HepG2 (cell line): Measurements from ENCODE around the gene HTRA2. TPM values are rescaled to one million over a fixed set of nuclear protein-coding genes. Genes with fewer than 3 reads are reported as not detected.

Experiments
- ATAC-seq: fragments of 200-7000 bp; cut with Tn5 transposase; 3 replicates; pipeline ENCODE4 v1.9.1; 2020; ENCODE audit warnings: mild to moderate bottlenecking, moderate library complexity
- BruUV-seq: library from RNA; stranded (reverse); fragments of 400-500 nt; replicated peaks from 2 replicates; lab custom pipeline; 2021; lab: Mats Ljungman, UMichigan
- CTCF ChIA-PET: fragments of 300-600 bp; formaldehyde crosslinking; extraction: SDS; loops from one replicate; lab custom pipeline; 2021; ENCODE audit warnings: low total read pairs, inconsistent platforms, low intra/inter-chr PET ratio; lab: Yijun Ruan, JAX
- POLR2A ChIA-PET: fragments of 350-600 bp; sonication (Branson Sonifier 250); formaldehyde crosslinking; loops from one replicate; lab custom pipeline; 2020; ENCODE audit warnings: antibody characterized with exemption, inconsistent platforms; lab: Yijun Ruan, JAX
- DNase-seq: peaks from one replicate; pipeline ENCODE4 v3.0.0-alpha.2; 2015; ENCODE audit warnings: low spot score
- FAIRE-seq: peaks from 3 replicates; lab custom pipeline; 2011; peaks lifted over from hg19 to GRCh38; lab: Jason Lieb, UNC
- H2AFZ ChIP-seq: one replicate; pipeline ENCODE4 v1.6.1; 2011; ENCODE audit warnings: low read length, inconsistent platforms
- H3K27ac ChIP-seq: fragments of 300-600 bp; 3 replicates; pipeline ENCODE4 v1.8.0; 2011; ENCODE audit warnings: mixed run types, mild to moderate bottlenecking, mixed read lengths, low read length, inconsistent platforms; ENCODE audit not compliant: insufficient read depth; ENCODE audit errors: extremely low read length
- H3K27me3 ChIP-seq, 2 experiments: fragments of 200-600 bp in 1 of 2; 2 replicates in 1 of 2; 3 replicates in 1 of 2; pipeline versions ENCODE4 v1.6.0 to v1.8.0; 2011; ENCODE audit warnings: low read length in 2 of 2, mild to moderate bottlenecking in 2 of 2, moderate library complexity in 2 of 2, inconsistent platforms in 1 of 2; ENCODE audit not compliant: insufficient read depth in 2 of 2, control insufficient read depth in 1 of 2
- H3K36me3 ChIP-seq, 2 experiments: fragments of 200-600 bp in 1 of 2; replicated peaks in 1 of 2; 2 replicates in 1 of 2; 3 replicates in 1 of 2; pipeline versions ENCODE4 v1.5.1 to v1.8.0; 2011; ENCODE audit warnings: low read length in 2 of 2, inconsistent platforms in 1 of 2; ENCODE audit not compliant: insufficient read depth in 2 of 2, control insufficient read depth in 1 of 2
- H3K4me1 ChIP-seq: 2 replicates; pipeline ENCODE4 v1.5.1; 2012; ENCODE audit warnings: low read length, inconsistent platforms; ENCODE audit not compliant: insufficient read depth
- H3K4me2 ChIP-seq: 2 replicates; pipeline ENCODE4 v1.6.0; 2011; ENCODE audit warnings: low read depth, low read length, inconsistent platforms
- H3K4me3 ChIP-seq, 3 experiments: fragments of 200-600 bp in 1 of 3; sonication (generic), shearing (Covaris generic) in 1 of 3; replicated peaks in 1 of 3; 2 replicates each; pipeline ENCODE4 v1.5.1; 2011 to 2016; ENCODE audit warnings: low read length in 3 of 3, inconsistent platforms in 2 of 3, low read depth in 2 of 3, mild to moderate bottlenecking in 2 of 3, control low read depth in 1 of 3, mixed read lengths in 1 of 3; ENCODE audit not compliant: insufficient read depth in 1 of 3
- H3K79me2 ChIP-seq: one replicate; pipeline ENCODE4 v1.6.1; 2011; ENCODE audit warnings: low read length, inconsistent platforms; ENCODE audit not compliant: insufficient read depth
- H3K9ac ChIP-seq: 2 replicates; pipeline ENCODE4 v1.6.0; 2011; ENCODE audit warnings: mild to moderate bottlenecking, low read depth, low read length, inconsistent platforms; ENCODE audit not compliant: insufficient read depth
- H3K9me3 ChIP-seq: 2 replicates; pipeline ENCODE4 v1.5.1; 2012; ENCODE audit warnings: mild to moderate bottlenecking, low read length
- H4K20me1 ChIP-seq: 2 replicates; pipeline ENCODE4 v1.6.0; 2011; ENCODE audit warnings: inconsistent platforms, mild to moderate bottlenecking, low read length, moderate library complexity; ENCODE audit not compliant: insufficient read depth
- ARNTL ChIP-seq: sonication (generic); formaldehyde crosslinking; IDR thresholded peaks from 2 replicates; pipeline ENCODE4 v1.4.0; 2020; ENCODE audit warnings: mild to moderate bottlenecking, missing genetic modification reagents
- E2F1 ChIP-seq: sonication (generic); formaldehyde crosslinking; IDR thresholded peaks from 2 replicates; pipeline ENCODE4 v1.5.0; 2020; ENCODE audit warnings: missing genetic modification reagents
- HCFC1 ChIP-seq: fragments of 150-350 bp; IDR thresholded peaks from 2 replicates; pipeline ENCODE4 v1.6.1; 2014; ENCODE audit warnings: low read depth, low read length
- HHEX ChIP-seq: IDR thresholded peaks from 2 replicates; pipeline ENCODE4 v1.6.1; 2016; ENCODE audit warnings: control low read depth
- HNF1A ChIP-seq, 2 experiments: sonication (generic) in 1 of 2; formaldehyde crosslinking in 1 of 2; IDR thresholded peaks; 2 replicates each; pipeline versions ENCODE4 v1.4.0 to v1.6.1; 2016 to 2020; ENCODE audit warnings: borderline replicate concordance in 1 of 2, low read depth in 1 of 2, mild to moderate bottlenecking in 1 of 2, missing genetic modification reagents in 1 of 2
- KAT7 ChIP-seq: IDR thresholded peaks from 2 replicates; pipeline ENCODE4 v1.6.1; 2018; ENCODE audit warnings: borderline replicate concordance, missing compliant biosample characterization
- MXD4 ChIP-seq: IDR thresholded peaks from 2 replicates; pipeline ENCODE4 v1.6.1; 2016; ENCODE audit warnings: mild to moderate bottlenecking, missing biosample characterization, missing genetic modification reagents
- ZBTB7A ChIP-seq: sonication (generic); formaldehyde crosslinking; IDR thresholded peaks from 2 replicates; pipeline ENCODE4 v1.8.0; 2022; ENCODE audit warnings: mild to moderate bottlenecking, missing genetic modification reagents
- ZNF333 ChIP-seq: sonication (generic); formaldehyde crosslinking; IDR thresholded peaks from 2 replicates; pipeline ENCODE4 v1.4.0; 2020; ENCODE audit warnings: mild to moderate bottlenecking, missing genetic modification reagents, borderline replicate concordance
- ZNF501 ChIP-seq: sonication (generic); formaldehyde crosslinking; IDR thresholded peaks from 2 replicates; pipeline ENCODE4 v1.5.1; 2020; ENCODE audit warnings: mild to moderate bottlenecking, moderate library complexity, missing genetic modification reagents
- ZNF660 ChIP-seq: sonication (generic); formaldehyde crosslinking; IDR thresholded peaks from 2 replicates; pipeline ENCODE4 v1.5.1; 2020; ENCODE audit warnings: mild to moderate bottlenecking, low read depth, missing genetic modification reagents, borderline replicate concordance
- WGBS: methylation state at CpG from one replicate; pipeline ENCODE4 v1.1.6; 2017; ENCODE audit warnings: low lambda C conversion rate; 5-methylcytosine and 5-hydroxymethylcytosine counted together
- in situ Hi-C: cut with HindIII; loops from 2 replicates; pipeline ENCODE4 v1.10.0; 2017; ENCODE audit warnings: low pct_unique_long_range_greater_than_20kb; ENCODE audit not compliant: extremely low pct_ligation_motif_present
- intact Hi-C: fragments of 100-400 bp; cut with micrococcal nuclease; formaldehyde crosslinking; loops from one replicate; pipeline ENCODE4 v1.10.0; 2022; ENCODE audit not compliant: unreplicated experiment
- polyA plus RNA-seq, 8 experiments: library from polyadenylated mRNA; depleted of rRNA in 3 of 8; stranded (reverse) in 7 of 8; unstranded in 1 of 8; fragments of >200 nt; fragmentation: Illumina TruSeq in 4 of 8; extraction: Trizol in 4 of 8; gene quantifications; 2 replicates each; pipeline versions ENCODE4 v1.2.1 to v1.2.3, GENCODE V29; 2011 to 2016; ENCODE audit warnings: low read depth in 4 of 8, missing spikeins in 1 of 8, mixed read lengths in 1 of 8; ENCODE audit not compliant: insufficient read depth in 1 of 8
- total RNA-seq, 5 experiments: library from RNA; depleted of rRNA; stranded (reverse); fragments of >200 nt; fragmentation: Illumina TruSeq; extraction: Trizol; gene quantifications; 2 replicates each; pipeline ENCODE4 v1.2.3, GENCODE V29; 2016; ENCODE audit warnings: low read depth in 1 of 5
- TF ChIP-seq, protein P1 (sequence below): sonication (generic); formaldehyde crosslinking; IDR thresholded peaks from 2 replicates; pipeline ENCODE4 v1.4.0; 2020; ENCODE audit warnings: mild to moderate bottlenecking, low read depth, missing genetic modification reagents
- TF ChIP-seq, protein P2 (sequence below): sonication (generic); formaldehyde crosslinking; IDR thresholded peaks from 2 replicates; pipeline ENCODE4 v1.8.1; 2023; ENCODE audit warnings: mild to moderate bottlenecking, missing genetic modification reagents
- TF ChIP-seq, protein P3 (sequence below): sonication (generic); formaldehyde crosslinking; IDR thresholded peaks from 2 replicates; pipeline ENCODE4 v1.8.0; 2022; ENCODE audit warnings: missing genetic modification reagents, mild to moderate bottlenecking, inconsistent platforms, borderline replicate concordance

Gene HTRA2
- total and polyA plus RNA-seq, 2 of the 13 experiments (the other 11 are each of a cell fraction or from before 2014, with no cell fraction given), result 47.7 to 50.3 TPM

DNA sequence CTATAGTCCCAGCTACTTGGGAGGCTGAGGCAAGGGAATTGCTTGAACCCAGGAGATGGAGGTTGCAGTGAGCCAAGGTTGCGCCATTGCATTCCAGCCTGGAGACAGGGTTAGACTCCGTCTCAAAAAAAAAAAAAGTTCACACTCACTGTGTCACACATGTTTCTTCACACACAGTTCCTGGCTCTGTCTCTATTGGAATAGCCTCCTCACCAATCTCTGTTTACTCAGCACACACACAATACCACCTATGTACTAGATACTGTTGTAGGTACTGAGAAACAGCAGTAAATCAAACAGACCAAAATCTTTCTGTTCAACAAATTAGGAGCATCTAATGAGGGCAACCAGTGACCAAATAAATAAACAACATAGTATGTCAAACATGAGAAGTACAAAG is 43.6 kb upstream of the HTRA2 start:
- Histone ChIP-seq H2AFZ (no peak overlapping the region), H3K9me3 (no peaks in the 10 kb centered on the region), H4K20me1 (no peaks in the 10 kb centered on the region), H3K4me2 (no peak overlapping the region), H3K27ac (peak overlapping the region; percentile 46), H3K27me3 (no peaks in the 10 kb centered on the region; a peak in 1 of 5 replicates), H3K4me3 (no peak overlapping the region), H3K36me3 (peaks cover 15 to 17% of the 10 kb centered on the region in 2 experiments), H3K79me2 (peaks cover 26% of the 10 kb centered on the region), H3K9ac (no peak overlapping the region), H3K4me1 (peaks cover 80% of the 10 kb centered on the region)
- FAIRE-seq, result peak; percentile 77
- CTCF ChIA-PET, result no interaction called here
- DNase-seq, result peak; percentile 79
- ATAC-seq, result no peak
- WGBS, result 60% methylated on average over 2 of the region's 2 CpGs
- intact Hi-C loops, result no loop called here
- POLR2A ChIA-PET, result interaction anchor here (1.1 to 20.6 kb wide), 4 partner anchors 13 to 41 kb away, joined by 3 to 795 read pairs (median 93); partner anchors contain the start of genes AUP1, DQX1, HTRA2 and INO80B
- in situ Hi-C loops, result no loop called here
- BruUV-seq, result no TSS peak
- TF ChIP-seq KAT7 (CRISPR knock-in tag), result no peak
- TF ChIP-seq, protein P1, sequence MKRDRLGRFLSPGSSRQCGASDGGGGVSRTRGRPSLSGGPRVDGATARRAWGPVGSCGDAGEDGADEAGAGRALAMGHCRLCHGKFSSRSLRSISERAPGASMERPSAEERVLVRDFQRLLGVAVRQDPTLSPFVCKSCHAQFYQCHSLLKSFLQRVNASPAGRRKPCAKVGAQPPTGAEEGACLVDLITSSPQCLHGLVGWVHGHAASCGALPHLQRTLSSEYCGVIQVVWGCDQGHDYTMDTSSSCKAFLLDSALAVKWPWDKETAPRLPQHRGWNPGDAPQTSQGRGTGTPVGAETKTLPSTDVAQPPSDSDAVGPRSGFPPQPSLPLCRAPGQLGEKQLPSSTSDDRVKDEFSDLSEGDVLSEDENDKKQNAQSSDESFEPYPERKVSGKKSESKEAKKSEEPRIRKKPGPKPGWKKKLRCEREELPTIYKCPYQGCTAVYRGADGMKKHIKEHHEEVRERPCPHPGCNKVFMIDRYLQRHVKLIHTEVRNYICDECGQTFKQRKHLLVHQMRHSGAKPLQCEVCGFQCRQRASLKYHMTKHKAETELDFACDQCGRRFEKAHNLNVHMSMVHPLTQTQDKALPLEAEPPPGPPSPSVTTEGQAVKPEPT (CRISPR knock-in tag), result no peak
- TF ChIP-seq HHEX, result no peak
- no peak for TF ChIP-seq ZNF333 (CRISPR knock-in tag)
- TF ChIP-seq E2F1 (CRISPR knock-in tag), result no peak
- TF ChIP-seq HNF1A (IDR thresholded peaks at IDR 0.05; ENCODE audit: low read depth), result no peak
- TF ChIP-seq HNF1A (CRISPR knock-in tag; IDR thresholded peaks at IDR 0.05; ENCODE audit: borderline replicate concordance), result no peak
- TF ChIP-seq MXD4 (CRISPR knock-in tag), result no peak
- no peak for TF ChIP-seq ZBTB7A (CRISPR knock-in tag)
- no peak for TF ChIP-seq ZNF660 (CRISPR knock-in tag)
- no peak for TF ChIP-seq HCFC1
- TF ChIP-seq, protein P2, sequence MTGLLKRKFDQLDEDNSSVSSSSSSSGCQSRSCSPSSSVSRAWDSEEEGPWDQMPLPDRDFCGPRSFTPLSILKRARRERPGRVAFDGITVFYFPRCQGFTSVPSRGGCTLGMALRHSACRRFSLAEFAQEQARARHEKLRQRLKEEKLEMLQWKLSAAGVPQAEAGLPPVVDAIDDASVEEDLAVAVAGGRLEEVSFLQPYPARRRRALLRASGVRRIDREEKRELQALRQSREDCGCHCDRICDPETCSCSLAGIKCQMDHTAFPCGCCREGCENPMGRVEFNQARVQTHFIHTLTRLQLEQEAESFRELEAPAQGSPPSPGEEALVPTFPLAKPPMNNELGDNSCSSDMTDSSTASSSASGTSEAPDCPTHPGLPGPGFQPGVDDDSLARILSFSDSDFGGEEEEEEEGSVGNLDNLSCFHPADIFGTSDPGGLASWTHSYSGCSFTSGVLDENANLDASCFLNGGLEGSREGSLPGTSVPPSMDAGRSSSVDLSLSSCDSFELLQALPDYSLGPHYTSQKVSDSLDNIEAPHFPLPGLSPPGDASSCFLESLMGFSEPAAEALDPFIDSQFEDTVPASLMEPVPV (CRISPR knock-in tag), result no peak
- TF ChIP-seq ARNTL (CRISPR knock-in tag), result no peak
- TF ChIP-seq, protein P3, sequence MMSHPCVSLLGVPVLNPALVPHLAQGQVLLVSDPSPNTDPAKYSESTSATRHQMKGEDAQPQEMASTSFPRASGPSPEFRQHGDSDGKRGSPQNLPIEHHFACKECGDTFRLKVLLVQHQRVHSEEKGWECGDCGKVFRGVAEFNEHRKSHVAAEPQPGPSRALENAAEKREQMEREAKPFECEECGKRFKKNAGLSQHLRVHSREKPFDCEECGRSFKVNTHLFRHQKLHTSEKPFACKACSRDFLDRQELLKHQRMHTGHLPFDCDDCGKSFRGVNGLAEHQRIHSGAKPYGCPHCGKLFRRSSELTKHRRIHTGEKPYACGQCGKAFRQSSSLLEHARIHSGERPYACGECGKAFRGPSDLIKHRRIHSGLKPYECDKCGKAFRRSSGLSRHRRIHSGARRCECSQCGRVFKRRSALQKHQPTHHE (CRISPR knock-in tag), result no peak
- TF ChIP-seq ZNF501 (CRISPR knock-in tag), result no peak
